Neural progenitor cell (in vitro differentiated cells): ENCODE results near the gene THRSP. TPM values are rescaled to one million over a fixed set of nuclear protein-coding genes. Genes with fewer than 3 reads are reported as not detected.

Source experiments
- DNase-seq: peaks from one replicate; pipeline ENCODE4 v3.0.0-alpha.2; 2016; ENCODE audit warnings: low spot score
- H2AFZ ChIP-seq: fragments of 200-600 bp; sonication (generic); replicated peaks from 2 replicates; pipeline ENCODE4 v1.6.1; 2016; ENCODE audit warnings: antibody characterized with exemption
- H3F3A ChIP-seq: fragments of 200-600 bp; sonication (generic); 2 replicates; pipeline ENCODE4 v1.6.1; 2016; ENCODE audit warnings: antibody characterized with exemption, low read depth
- H3K27ac ChIP-seq: fragments of 200-600 bp; sonication (generic); 2 replicates; pipeline ENCODE4 v1.5.1; 2016; ENCODE audit warnings: mild to moderate bottlenecking
- H3K27me3 ChIP-seq: fragments of 200-600 bp; sonication (generic); 2 replicates; pipeline ENCODE4 v1.6.1; 2016; ENCODE audit warnings: mild to moderate bottlenecking, moderate library complexity
- H3K36me3 ChIP-seq: fragments of 200-600 bp; sonication (generic); 2 replicates; pipeline ENCODE4 v1.5.1; 2016
- H3K4me1 ChIP-seq: fragments of 200-600 bp; sonication (generic); 2 replicates; pipeline ENCODE4 v1.6.1; 2016; ENCODE audit warnings: mixed run types
- H3K4me2 ChIP-seq: fragments of 200-600 bp; sonication (generic); 2 replicates; pipeline ENCODE4 v1.6.1; 2016
- H3K4me3 ChIP-seq: fragments of 200-600 bp; sonication (generic); 2 replicates; pipeline ENCODE4 v1.5.1; 2016
- H3K79me2 ChIP-seq: fragments of 200-600 bp; sonication (generic); 2 replicates; pipeline ENCODE4 v1.6.1; 2016; ENCODE audit warnings: low read depth
- H3K9ac ChIP-seq: fragments of 200-600 bp; sonication (generic); 2 replicates; pipeline ENCODE4 v1.6.1; 2016
- H3K9me3 ChIP-seq: fragments of 200-600 bp; sonication (generic); 2 replicates; pipeline ENCODE4 v1.5.1; 2016; ENCODE audit warnings: low read depth
- H4K20me1 ChIP-seq: fragments of 200-600 bp; sonication (generic); 2 replicates; pipeline ENCODE4 v1.6.1; 2016; ENCODE audit warnings: low read depth
- H3K27ac Mint-ChIP-seq: 3 replicates; pipeline ENCODE4 v1.8.0; 2021; ENCODE audit warnings: mixed read lengths
- H3K27me3 Mint-ChIP-seq: 2 replicates; pipeline ENCODE4 v1.8.0; 2022; ENCODE audit warnings: low read depth, mild to moderate bottlenecking, inconsistent platforms, moderate library complexity, mixed read lengths; ENCODE audit not compliant: insufficient read depth
- H3K36me3 Mint-ChIP-seq: 3 replicates; pipeline ENCODE4 v1.8.0; 2021; ENCODE audit warnings: mixed read lengths
- H3K4me1 Mint-ChIP-seq: 3 replicates; pipeline ENCODE4 v1.8.0; 2021; ENCODE audit warnings: mixed read lengths
- H3K4me3 Mint-ChIP-seq: 3 replicates; pipeline ENCODE4 v1.8.0; 2021; ENCODE audit warnings: mild to moderate bottlenecking, moderate library complexity, mixed read lengths
- H3K9me3 Mint-ChIP-seq: 3 replicates; pipeline ENCODE4 v1.8.0; 2020; ENCODE audit warnings: mixed read lengths
- CTCF ChIP-seq: fragments of 200-600 bp; sonication (generic); IDR thresholded peaks from 2 replicates; pipeline ENCODE4 v1.5.1; 2017; ENCODE audit warnings: antibody characterized with exemption, mild to moderate bottlenecking
- EZH2 ChIP-seq: fragments of 200-600 bp; sonication (generic); IDR thresholded peaks from 2 replicates; pipeline ENCODE4 v1.6.1; 2017; ENCODE audit warnings: antibody characterized with exemption, mild to moderate bottlenecking, moderate library complexity
- EZH2phosphoT487 ChIP-seq: fragments of 200-600 bp; sonication (generic); IDR thresholded peaks from 2 replicates; pipeline ENCODE4 v1.6.1; 2017; ENCODE audit warnings: antibody characterized with exemption
- total RNA-seq: library from RNA; depleted of rRNA; stranded (reverse); fragments of >200 nt; gene quantifications from 2 replicates; pipeline ENCODE4 v1.2.3, GENCODE V29; 2015; ENCODE audit warnings: low replicate concordance

Gene THRSP
- total RNA-seq, 1 donor from 2014 or later: not detected

DNA sequence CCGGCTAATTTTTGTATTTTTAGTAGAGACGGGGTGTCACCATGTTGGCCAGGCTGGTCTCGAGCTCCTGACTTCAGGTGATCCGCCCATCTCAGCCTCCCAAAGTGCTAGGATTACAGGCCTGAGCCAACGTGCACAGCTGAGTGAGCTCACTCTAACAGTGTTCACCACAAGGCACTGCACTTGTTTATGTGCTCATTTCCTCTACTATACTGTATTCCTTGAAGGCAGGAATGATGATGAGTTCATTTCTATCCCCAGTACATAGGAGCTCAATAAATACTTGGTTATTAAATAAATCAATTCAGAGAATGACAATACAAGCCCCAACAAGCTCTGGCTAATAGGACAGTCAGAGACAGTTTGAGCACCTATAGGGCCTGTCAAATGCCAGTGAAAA lies 46.7 kb downstream of the THRSP start:
- Histone ChIP-seq H3K79me2 (no peaks in the 10 kb centered on the region), H3K9me3 (no peaks in the 10 kb centered on the region), H3K4me2 (no peak overlapping the region), H3K27ac (no peak overlapping the region), H3K4me1 (no peaks in the 10 kb centered on the region), H2AFZ (no peak overlapping the region), H3K27me3 (no peaks in the 10 kb centered on the region), H3K4me3 (no peak overlapping the region), H3F3A (no peaks in the 10 kb centered on the region), H3K9ac (no peak overlapping the region), H3K36me3 (peaks cover 15% of the 10 kb centered on the region), H4K20me1 (no peaks in the 10 kb centered on the region)
- Mint-ChIP-seq H3K9me3 (no peaks in the 10 kb centered on the region), H3K36me3 (peaks cover 13% of the 10 kb centered on the region), H3K27ac (no peak overlapping the region), H3K4me3 (no peak overlapping the region), H3K27me3 (peaks cover 2% of the 10 kb centered on the region), H3K4me1 (no peaks in the 10 kb centered on the region)
- TF ChIP-seq EZH2 (no peak), CTCF (no peak), EZH2phosphoT487 (no peak)
- no peak for DNase-seq

DNA sequence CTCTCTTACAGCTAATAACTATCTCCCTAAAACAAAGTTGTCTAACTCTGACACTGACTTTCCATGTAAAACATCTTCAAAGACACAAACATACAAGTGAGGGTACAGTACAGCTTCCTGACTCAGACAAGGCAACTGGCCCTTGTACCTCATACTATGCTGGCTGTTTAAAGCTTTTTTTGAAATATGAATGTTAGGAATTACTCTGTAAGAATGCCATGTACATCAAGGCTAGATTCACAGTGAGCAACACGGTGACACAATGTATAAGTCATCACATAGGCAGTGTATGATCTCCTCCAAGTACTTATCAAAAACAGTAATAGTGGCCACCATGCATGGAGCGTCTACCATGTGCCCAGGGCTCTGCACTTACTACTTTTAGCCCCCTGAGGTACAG lies 47.2 kb downstream of the THRSP start:
- H3K27me3 ChIP-seq: no peaks in the 10 kb centered on the region
- H2AFZ ChIP-seq: no peak overlapping the region
- TF ChIP-seq CTCF (no peak), EZH2phosphoT487 (no peak), EZH2 (no peak)
- no peak for DNase-seq
- H3K4me1 ChIP-seq: no peaks in the 10 kb centered on the region
- H3K27ac Mint-ChIP-seq: no peak overlapping the region
- no peak overlapping the region for H3K27ac ChIP-seq
- no peak overlapping the region for H3K4me2 ChIP-seq
- H3K4me1 Mint-ChIP-seq: no peaks in the 10 kb centered on the region
- peaks cover 15% of the 10 kb centered on the region for H3K36me3 ChIP-seq
- H4K20me1 ChIP-seq: no peaks in the 10 kb centered on the region
- no peaks in the 10 kb centered on the region for H3K79me2 ChIP-seq
- H3K9me3 ChIP-seq: no peaks in the 10 kb centered on the region
- peaks cover 13% of the 10 kb centered on the region for H3K36me3 Mint-ChIP-seq
- H3K9ac ChIP-seq: no peak overlapping the region
- H3K27me3 Mint-ChIP-seq: peaks cover 2% of the 10 kb centered on the region
- H3K4me3 ChIP-seq: no peak overlapping the region
- H3K4me3 Mint-ChIP-seq: no peak overlapping the region
- no peaks in the 10 kb centered on the region for H3K9me3 Mint-ChIP-seq
- H3F3A ChIP-seq: no peaks in the 10 kb centered on the region

GRCh38 chr11:78111298-78111697 lies 47.6 kb downstream of the THRSP start:
- no peaks in the 10 kb centered on the region for H3K79me2 ChIP-seq
- Mint-ChIP-seq H3K9me3 (no peaks in the 10 kb centered on the region), H3K4me1 (no peaks in the 10 kb centered on the region), H3K27ac (no peak overlapping the region), H3K27me3 (peaks cover 2% of the 10 kb centered on the region), H3K36me3 (peaks cover 11% of the 10 kb centered on the region), H3K4me3 (no peak overlapping the region)
- no peak overlapping the region for H3K4me3 ChIP-seq
- no peaks in the 10 kb centered on the region for H3K9me3 ChIP-seq
- H3K27ac ChIP-seq: no peak overlapping the region
- no peak for TF ChIP-seq EZH2phosphoT487
- H3K36me3 ChIP-seq: peaks cover 15% of the 10 kb centered on the region
- H3K9ac ChIP-seq: no peak overlapping the region
- DNase-seq: no peak
- no peaks in the 10 kb centered on the region for H3K27me3 ChIP-seq
- H2AFZ ChIP-seq: no peak overlapping the region
- no peaks in the 10 kb centered on the region for H4K20me1 ChIP-seq
- H3K4me1 ChIP-seq: no peaks in the 10 kb centered on the region
- no peak overlapping the region for H3K4me2 ChIP-seq
- no peaks in the 10 kb centered on the region for H3F3A ChIP-seq

GRCh38 chr11:78112582-78113275 lies 49.1 kb downstream of the THRSP start:
- peaks cover 15% of the 10 kb centered on the region for H3K36me3 ChIP-seq
- peaks cover 2% of the 10 kb centered on the region for H3K27me3 Mint-ChIP-seq
- no peak overlapping the region for H3K4me2 ChIP-seq
- H3K27ac Mint-ChIP-seq: no peak overlapping the region
- TF ChIP-seq EZH2: no peak
- no peak for TF ChIP-seq CTCF
- no peak for TF ChIP-seq EZH2phosphoT487
- H3K4me3 ChIP-seq: no peak overlapping the region
- no peaks in the 10 kb centered on the region for H3F3A ChIP-seq
- no peak overlapping the region for H3K27ac ChIP-seq
- H3K4me3 Mint-ChIP-seq: no peak overlapping the region
- no peaks in the 10 kb centered on the region for H3K27me3 ChIP-seq
- H3K9ac ChIP-seq: no peak overlapping the region
- H2AFZ ChIP-seq: no peak overlapping the region
- no peak for DNase-seq
- no peaks in the 10 kb centered on the region for H3K79me2 ChIP-seq
- H3K9me3 ChIP-seq: no peaks in the 10 kb centered on the region
- no peaks in the 10 kb centered on the region for H3K4me1 ChIP-seq
- no peaks in the 10 kb centered on the region for H4K20me1 ChIP-seq
- H3K36me3 Mint-ChIP-seq: peaks cover 6% of the 10 kb centered on the region
- no peaks in the 10 kb centered on the region for H3K4me1 Mint-ChIP-seq
- H3K9me3 Mint-ChIP-seq: no peaks in the 10 kb centered on the region
